Cardiac fibroblast (primary cell): Measurements from ENCODE around the gene PTPRS.

Experiments
- DNase-seq, 2 donors: peaks; one replicate each; pipeline versions ENCODE4 v3.0.0 to v3.0.0-alpha.2; 2010; ENCODE audit warnings: low read depth in 2 of 2
- H3K4me3 ChIP-seq, 2 donors: replicated peaks in 1 of 2; 1 replicate in 1 of 2; 2 replicates in 1 of 2; pipeline ENCODE4 v1.5.1; 2011; ENCODE audit warnings: low read depth in 2 of 2, low read length in 2 of 2, mild to moderate bottlenecking in 2 of 2, moderate library complexity in 1 of 2
- TF ChIP-seq, protein P1 (sequence below): IDR thresholded peaks from one replicate; pipeline ENCODE4 v1.5.1; 2011; ENCODE audit warnings: low read depth, mild to moderate bottlenecking, low read length, inconsistent platforms

Gene PTPRS

GRCh38 chr19:5303208-5303607 is 37.4 kb downstream of the PTPRS start:
- DNase-seq, result no peak
- TF ChIP-seq, protein P1, sequence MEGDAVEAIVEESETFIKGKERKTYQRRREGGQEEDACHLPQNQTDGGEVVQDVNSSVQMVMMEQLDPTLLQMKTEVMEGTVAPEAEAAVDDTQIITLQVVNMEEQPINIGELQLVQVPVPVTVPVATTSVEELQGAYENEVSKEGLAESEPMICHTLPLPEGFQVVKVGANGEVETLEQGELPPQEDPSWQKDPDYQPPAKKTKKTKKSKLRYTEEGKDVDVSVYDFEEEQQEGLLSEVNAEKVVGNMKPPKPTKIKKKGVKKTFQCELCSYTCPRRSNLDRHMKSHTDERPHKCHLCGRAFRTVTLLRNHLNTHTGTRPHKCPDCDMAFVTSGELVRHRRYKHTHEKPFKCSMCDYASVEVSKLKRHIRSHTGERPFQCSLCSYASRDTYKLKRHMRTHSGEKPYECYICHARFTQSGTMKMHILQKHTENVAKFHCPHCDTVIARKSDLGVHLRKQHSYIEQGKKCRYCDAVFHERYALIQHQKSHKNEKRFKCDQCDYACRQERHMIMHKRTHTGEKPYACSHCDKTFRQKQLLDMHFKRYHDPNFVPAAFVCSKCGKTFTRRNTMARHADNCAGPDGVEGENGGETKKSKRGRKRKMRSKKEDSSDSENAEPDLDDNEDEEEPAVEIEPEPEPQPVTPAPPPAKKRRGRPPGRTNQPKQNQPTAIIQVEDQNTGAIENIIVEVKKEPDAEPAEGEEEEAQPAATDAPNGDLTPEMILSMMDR, result no peak

GRCh38 chr19:5302396-5302795 is 38.2 kb downstream of the PTPRS start:
- H3K4me3 ChIP-seq, result no peak overlapping the region
- no peak for DNase-seq
- TF ChIP-seq, protein P1, result no peak

More at GRCh38 chr19:5303208-5303607, 37.4 kb downstream of the PTPRS start:
- no peak overlapping the region for H3K4me3 ChIP-seq

DNA sequence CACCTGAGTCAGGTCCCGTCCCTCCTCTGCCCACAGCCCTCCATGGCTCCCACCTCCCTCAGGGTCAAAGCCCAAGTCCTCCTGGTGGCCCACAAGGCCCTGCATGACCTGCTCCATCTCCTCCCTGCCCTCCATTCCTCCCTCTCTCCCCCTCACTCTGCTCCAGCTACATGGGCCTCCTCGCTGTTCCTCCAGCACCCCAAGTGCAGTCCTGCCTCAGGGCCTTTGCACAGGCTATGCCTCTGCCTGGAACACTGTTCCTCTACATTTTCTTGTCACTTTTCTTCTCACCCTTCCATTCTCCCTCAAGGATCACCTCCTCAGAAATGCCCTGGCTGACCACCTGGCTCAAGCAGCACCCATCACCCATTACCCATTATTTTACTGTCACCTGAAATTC is 41.5 kb downstream of the PTPRS start:
- TF ChIP-seq, protein P1, result no peak
- DNase-seq, result no peak
- no peak overlapping the region for H3K4me3 ChIP-seq

DNA sequence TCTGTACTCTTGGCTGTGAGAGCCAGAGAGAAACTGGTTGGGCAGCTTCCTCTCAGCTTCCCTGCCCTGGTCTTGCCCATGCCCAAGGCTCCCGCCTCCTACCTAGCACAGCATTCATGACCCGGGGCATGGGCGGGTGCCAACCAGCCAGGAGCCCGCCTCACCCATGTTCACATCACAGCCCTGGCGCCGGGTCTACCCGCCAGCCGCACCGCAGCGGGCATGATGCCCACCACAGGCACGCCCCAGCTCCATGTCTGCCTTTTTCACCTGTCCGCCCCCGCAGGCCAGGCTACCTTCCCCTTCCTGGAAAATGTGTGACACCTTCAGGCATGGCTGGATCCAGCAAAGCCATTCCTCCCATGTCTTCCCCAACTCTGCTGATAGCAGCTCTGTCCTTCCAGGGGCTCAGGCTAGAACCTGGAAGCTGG is 42.1 kb downstream of the PTPRS start:
- TF ChIP-seq, protein P1, result no peak
- no peak for DNase-seq
- H3K4me3 ChIP-seq, result no peak overlapping the region

DNA sequence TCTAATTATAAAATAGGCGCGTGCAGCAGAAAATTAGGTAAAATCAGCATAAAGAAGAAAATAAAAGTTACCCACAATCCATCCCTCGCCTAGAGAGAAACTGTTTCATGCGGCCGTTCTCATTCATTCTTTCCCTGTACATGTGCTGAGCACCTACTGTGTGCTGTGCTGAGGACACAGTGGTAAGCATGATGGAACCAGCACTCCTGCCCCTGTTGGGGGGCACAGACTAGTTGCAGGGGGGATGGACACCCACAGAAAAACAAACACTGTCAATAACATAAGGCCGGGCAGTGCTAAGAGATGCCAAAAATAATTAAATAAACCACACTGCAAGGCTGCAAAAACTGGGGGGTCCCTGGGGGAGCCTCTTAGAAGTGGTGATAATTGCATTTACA is 43.3 kb downstream of the PTPRS start:
- no peak for DNase-seq
- no peak overlapping the region for H3K4me3 ChIP-seq
- TF ChIP-seq, protein P1, result no peak

DNA sequence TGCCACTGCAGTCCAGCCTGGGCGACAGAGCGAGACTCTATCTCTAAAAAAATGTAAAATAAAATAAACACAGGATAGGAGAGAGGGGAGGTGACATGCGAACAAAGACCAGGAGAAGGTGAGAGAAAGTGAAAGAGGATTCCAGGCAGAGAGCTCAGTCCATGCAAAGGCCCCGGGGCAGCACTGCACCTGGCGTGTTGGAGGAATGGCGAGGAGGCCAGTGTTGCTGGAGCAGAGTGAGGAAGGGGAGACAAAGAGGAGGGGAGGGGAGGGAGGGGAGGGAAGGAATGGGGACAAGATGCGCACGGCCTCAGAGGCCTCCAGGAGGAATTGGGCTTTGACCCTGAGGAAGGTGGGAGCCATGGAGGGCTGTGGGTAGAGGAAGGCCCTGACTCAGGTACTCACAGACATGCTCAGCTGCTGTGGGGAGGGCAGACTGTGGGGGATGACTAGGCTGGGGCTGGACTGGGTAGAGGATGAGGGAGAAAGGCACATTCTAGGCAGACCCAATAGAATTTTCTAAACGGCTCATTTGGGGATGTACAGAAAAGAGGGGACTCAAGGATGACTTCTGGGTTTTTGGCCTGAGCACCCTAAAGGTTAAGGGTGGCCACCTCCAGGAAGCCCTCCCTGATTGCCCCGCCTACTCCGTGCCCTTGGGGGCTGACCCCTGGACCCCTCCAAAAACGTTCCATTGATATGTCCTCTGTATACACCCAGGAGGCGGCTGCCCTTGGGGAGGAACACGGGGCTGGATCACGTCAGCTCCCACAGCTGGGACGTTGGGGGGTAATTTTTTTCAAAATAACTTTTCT is 43.9 kb downstream of the PTPRS start:
- no peak for DNase-seq
- TF ChIP-seq, protein P1, result no peak
- no peak overlapping the region for H3K4me3 ChIP-seq
